ENCODE measurements around the gene WNT9B. TPM values are rescaled to one million over a fixed set of nuclear protein-coding genes. Genes with fewer than 3 reads are reported as not detected.

Gene WNT9B
- total RNA-seq, 1 experiment from 2014 or later = not detected

DNA sequence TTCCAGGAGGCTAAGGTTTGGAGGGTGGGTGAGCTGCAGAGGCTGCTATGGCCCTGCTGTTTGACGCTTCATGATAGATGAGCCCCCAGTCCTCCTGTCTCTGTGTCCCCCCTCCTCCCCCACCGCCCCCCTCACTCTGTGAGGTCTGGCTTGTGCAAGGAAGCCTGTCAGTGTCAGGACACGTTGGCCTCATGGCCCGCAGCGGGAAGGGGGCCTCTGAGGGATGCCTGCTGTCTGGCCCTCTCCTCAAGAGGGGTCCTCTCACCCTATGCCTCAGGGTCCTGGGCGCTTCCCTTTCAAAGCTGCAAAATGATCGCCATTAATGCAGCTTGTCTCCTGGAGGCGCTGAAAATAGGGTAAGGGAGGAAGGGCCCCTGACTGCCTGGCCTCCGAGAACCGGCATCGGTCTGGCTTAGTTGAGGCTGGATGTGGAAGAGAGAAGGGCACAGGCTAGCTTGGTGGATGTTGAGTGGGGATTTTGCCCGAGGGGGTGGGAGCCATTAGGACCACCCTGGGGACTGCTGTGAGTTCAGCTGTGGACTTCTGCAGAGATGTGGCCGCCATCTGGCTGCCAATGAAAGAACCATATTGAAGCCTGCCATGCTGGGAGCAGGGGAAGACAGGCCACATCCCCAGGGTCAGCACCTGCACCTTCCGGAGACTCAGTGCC lies 56.8 kb downstream of the WNT9B start:
- no peak overlapping the region for H3K27ac ChIP-seq (ENCODE audit: low read length)
- DNase-seq (ENCODE audit: low read depth, low spot score) (no peak), ATAC-seq (no peak)
- no peaks in the 10 kb centered on the region for H3K4me1 ChIP-seq (ENCODE audit: control insufficient read depth, insufficient read depth, low read length)
- BruUV-seq (replicated peaks) = no TSS peak
- H3K36me3 ChIP-seq (ENCODE audit: control insufficient read depth, insufficient read depth, low read length) = no peaks in the 10 kb centered on the region
- no peaks in the 10 kb centered on the region for H3K27me3 ChIP-seq (ENCODE audit: control insufficient read depth, insufficient read depth, low read length)
- CTCF ChIA-PET = no interaction called here
- in situ Hi-C loops (cut with HindIII; ENCODE audit: low pct_unique_long_range_greater_than_20kb, low sequenced_read_pairs) = no loop called here
- TF ChIP-seq TCF7L2 (IDR thresholded peaks at IDR 0.05; ENCODE audit: low read depth, low read length) (no peak), SIN3A (IDR thresholded peaks at IDR 0.05; ENCODE audit: borderline replicate concordance, insufficient read depth, low read depth, low read length) (no peak), POLR2AphosphoS5 (IDR thresholded peaks at IDR 0.05; ENCODE audit: low read depth, low read length) (no peak)
- TF ChIP-seq, protein P1, sequence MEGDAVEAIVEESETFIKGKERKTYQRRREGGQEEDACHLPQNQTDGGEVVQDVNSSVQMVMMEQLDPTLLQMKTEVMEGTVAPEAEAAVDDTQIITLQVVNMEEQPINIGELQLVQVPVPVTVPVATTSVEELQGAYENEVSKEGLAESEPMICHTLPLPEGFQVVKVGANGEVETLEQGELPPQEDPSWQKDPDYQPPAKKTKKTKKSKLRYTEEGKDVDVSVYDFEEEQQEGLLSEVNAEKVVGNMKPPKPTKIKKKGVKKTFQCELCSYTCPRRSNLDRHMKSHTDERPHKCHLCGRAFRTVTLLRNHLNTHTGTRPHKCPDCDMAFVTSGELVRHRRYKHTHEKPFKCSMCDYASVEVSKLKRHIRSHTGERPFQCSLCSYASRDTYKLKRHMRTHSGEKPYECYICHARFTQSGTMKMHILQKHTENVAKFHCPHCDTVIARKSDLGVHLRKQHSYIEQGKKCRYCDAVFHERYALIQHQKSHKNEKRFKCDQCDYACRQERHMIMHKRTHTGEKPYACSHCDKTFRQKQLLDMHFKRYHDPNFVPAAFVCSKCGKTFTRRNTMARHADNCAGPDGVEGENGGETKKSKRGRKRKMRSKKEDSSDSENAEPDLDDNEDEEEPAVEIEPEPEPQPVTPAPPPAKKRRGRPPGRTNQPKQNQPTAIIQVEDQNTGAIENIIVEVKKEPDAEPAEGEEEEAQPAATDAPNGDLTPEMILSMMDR (IDR thresholded peaks at IDR 0.05) = no peak
- TF ChIP-seq, protein P2, sequence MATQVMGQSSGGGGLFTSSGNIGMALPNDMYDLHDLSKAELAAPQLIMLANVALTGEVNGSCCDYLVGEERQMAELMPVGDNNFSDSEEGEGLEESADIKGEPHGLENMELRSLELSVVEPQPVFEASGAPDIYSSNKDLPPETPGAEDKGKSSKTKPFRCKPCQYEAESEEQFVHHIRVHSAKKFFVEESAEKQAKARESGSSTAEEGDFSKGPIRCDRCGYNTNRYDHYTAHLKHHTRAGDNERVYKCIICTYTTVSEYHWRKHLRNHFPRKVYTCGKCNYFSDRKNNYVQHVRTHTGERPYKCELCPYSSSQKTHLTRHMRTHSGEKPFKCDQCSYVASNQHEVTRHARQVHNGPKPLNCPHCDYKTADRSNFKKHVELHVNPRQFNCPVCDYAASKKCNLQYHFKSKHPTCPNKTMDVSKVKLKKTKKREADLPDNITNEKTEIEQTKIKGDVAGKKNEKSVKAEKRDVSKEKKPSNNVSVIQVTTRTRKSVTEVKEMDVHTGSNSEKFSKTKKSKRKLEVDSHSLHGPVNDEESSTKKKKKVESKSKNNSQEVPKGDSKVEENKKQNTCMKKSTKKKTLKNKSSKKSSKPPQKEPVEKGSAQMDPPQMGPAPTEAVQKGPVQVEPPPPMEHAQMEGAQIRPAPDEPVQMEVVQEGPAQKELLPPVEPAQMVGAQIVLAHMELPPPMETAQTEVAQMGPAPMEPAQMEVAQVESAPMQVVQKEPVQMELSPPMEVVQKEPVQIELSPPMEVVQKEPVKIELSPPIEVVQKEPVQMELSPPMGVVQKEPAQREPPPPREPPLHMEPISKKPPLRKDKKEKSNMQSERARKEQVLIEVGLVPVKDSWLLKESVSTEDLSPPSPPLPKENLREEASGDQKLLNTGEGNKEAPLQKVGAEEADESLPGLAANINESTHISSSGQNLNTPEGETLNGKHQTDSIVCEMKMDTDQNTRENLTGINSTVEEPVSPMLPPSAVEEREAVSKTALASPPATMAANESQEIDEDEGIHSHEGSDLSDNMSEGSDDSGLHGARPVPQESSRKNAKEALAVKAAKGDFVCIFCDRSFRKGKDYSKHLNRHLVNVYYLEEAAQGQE (IDR thresholded peaks at IDR 0.05; ENCODE audit: insufficient read depth in 1 of 2, low read depth in 2 of 2, low read length in 1 of 2) = no peak
- H3K4me3 ChIP-seq (ENCODE audit: low read depth in 2 of 2, low read length in 2 of 2) = no peak overlapping the region
- intact Hi-C loops (cut with micrococcal nuclease; ENCODE audit: unreplicated experiment) = no loop called here
- POLR2A ChIA-PET = no interaction called here
- H3K9me3 ChIP-seq (ENCODE audit: control insufficient read depth, insufficient read depth, low read depth, low read length) = no peaks in the 10 kb centered on the region

DNA sequence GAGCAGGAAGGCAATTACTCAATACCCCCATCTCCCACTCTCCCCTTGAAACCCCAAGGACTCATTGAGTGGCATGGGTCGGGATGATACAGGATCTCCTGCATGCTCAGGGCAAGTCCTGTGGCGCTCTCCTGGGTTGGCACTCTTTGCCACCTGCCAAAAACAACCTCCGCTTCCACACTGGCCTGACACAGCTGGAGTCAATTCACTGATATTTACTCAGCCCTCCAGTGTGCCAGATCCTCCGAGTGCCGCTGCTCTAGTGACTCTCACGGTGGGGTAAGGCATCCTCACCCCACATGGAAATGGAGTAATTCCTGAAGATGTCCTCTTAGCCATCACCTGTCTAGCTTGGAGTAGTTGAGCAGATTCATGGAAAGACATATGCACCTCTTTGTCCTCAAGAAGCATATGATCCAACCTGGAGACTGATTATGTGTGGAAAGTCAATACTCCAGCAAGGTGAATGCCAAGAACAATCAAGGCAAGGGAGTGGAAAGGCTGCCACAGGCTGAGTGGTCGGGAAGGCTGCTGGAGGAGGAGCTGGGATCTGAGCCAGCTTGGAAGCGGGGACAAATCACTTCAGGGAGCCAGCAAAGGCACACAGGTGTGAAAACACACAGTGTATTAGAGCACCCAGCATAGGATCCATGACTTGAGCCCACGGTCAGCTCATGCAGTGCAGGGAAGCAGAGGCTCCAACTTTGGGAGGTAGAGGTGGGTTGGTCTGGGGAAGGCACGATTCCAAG lies 59.0 kb downstream of the WNT9B start:
- no peak for TF ChIP-seq SIN3A (IDR thresholded peaks at IDR 0.05; ENCODE audit: borderline replicate concordance, insufficient read depth, low read depth, low read length)
- no peak for TF ChIP-seq TCF7L2 (IDR thresholded peaks at IDR 0.05; ENCODE audit: low read depth, low read length)
- TF ChIP-seq, protein P1 (IDR thresholded peaks at IDR 0.05) = no peak
- TF ChIP-seq POLR2AphosphoS5 (IDR thresholded peaks at IDR 0.05; ENCODE audit: low read depth, low read length) = no peak
- TF ChIP-seq, protein P2 (IDR thresholded peaks at IDR 0.05; ENCODE audit: insufficient read depth in 1 of 2, low read depth in 2 of 2, low read length in 1 of 2) = no peak
- ATAC-seq (no peak), DNase-seq (ENCODE audit: low read depth, low spot score) (no peak)
- H3K27ac ChIP-seq (ENCODE audit: low read length) = no peak overlapping the region
- POLR2A ChIA-PET = no interaction called here
- intact Hi-C loops (cut with micrococcal nuclease; ENCODE audit: unreplicated experiment) (no loop called here), in situ Hi-C loops (cut with HindIII; ENCODE audit: low pct_unique_long_range_greater_than_20kb, low sequenced_read_pairs) (no loop called here)
- CTCF ChIA-PET = no interaction called here
- H3K4me3 ChIP-seq (ENCODE audit: low read depth in 2 of 2, low read length in 2 of 2) = no peak overlapping the region
- no peaks in the 10 kb centered on the region for H3K36me3 ChIP-seq (ENCODE audit: control insufficient read depth, insufficient read depth, low read length)
- no peaks in the 10 kb centered on the region for H3K9me3 ChIP-seq (ENCODE audit: control insufficient read depth, insufficient read depth, low read depth, low read length)
- H3K27me3 ChIP-seq (ENCODE audit: control insufficient read depth, insufficient read depth, low read length) = no peaks in the 10 kb centered on the region
- no TSS peak for BruUV-seq (replicated peaks)
- no peaks in the 10 kb centered on the region for H3K4me1 ChIP-seq (ENCODE audit: control insufficient read depth, insufficient read depth, low read length)

All from Panc1 (cell line).